Mucosa of stomach (tissue), 1 donor: ENCODE data around the gene SLC12A8.

ENCODE experiments used
- H3K27me3 ChIP-seq: one replicate; pipeline ENCODE4 v1.7.0; 2013; ENCODE audit warnings: mild to moderate bottlenecking, low read length; ENCODE audit not compliant: control insufficient read depth, insufficient read depth
- H3K36me3 ChIP-seq: one replicate; pipeline ENCODE4 v1.7.0; 2013; ENCODE audit warnings: low read length; ENCODE audit not compliant: control insufficient read depth, insufficient read depth
- H3K4me1 ChIP-seq: one replicate; pipeline ENCODE4 v1.7.0; 2013; ENCODE audit warnings: mild to moderate bottlenecking, low read length; ENCODE audit not compliant: control insufficient read depth, insufficient read depth
- H3K4me3 ChIP-seq: one replicate; pipeline ENCODE4 v1.7.0; 2013; ENCODE audit warnings: low read length
- H3K9ac ChIP-seq: one replicate; pipeline ENCODE4 v1.7.0; 2013; ENCODE audit warnings: mild to moderate bottlenecking, low read length, moderate library complexity
- H3K9me3 ChIP-seq: one replicate; pipeline ENCODE4 v1.7.0; 2013; ENCODE audit warnings: mild to moderate bottlenecking, low read length, moderate library complexity; ENCODE audit not compliant: control insufficient read depth
- donor health status: Pancreatic carcinoma.

The SLC12A8 gene

GRCh38 chr3:125048282-125048681, 164.3 kb downstream of the SLC12A8 start:
- H3K36me3 ChIP-seq: no peaks in the 10 kb centered on the region
- H3K27me3 ChIP-seq: no peaks in the 10 kb centered on the region
- H3K9me3 ChIP-seq: no peaks in the 10 kb centered on the region
- no peak overlapping the region for H3K9ac ChIP-seq
- H3K4me3 ChIP-seq: no peak overlapping the region
- peaks cover 12% of the 10 kb centered on the region for H3K4me1 ChIP-seq

GRCh38 chr3:125045965-125046364, 166.6 kb downstream of the SLC12A8 start:
- Histone ChIP-seq H3K4me1 (peaks cover 13% of the 10 kb centered on the region), H3K27me3 (no peaks in the 10 kb centered on the region), H3K9me3 (no peaks in the 10 kb centered on the region), H3K9ac (no peak overlapping the region), H3K36me3 (no peaks in the 10 kb centered on the region), H3K4me3 (no peak overlapping the region)

- Histone ChIP-seq H3K4me3 (no peak overlapping the region), H3K27me3 (no peaks in the 10 kb centered on the region), H3K9me3 (no peaks in the 10 kb centered on the region), H3K36me3 (no peaks in the 10 kb centered on the region), H3K9ac (no peak overlapping the region), H3K4me1 (peaks cover 13% of the 10 kb centered on the region)
Measured at GRCh38 chr3:125045194-125045593, 167.4 kb downstream of the SLC12A8 start.

- Histone ChIP-seq H3K4me3 (peak overlapping the region; percentile 2), H3K27me3 (no peaks in the 10 kb centered on the region), H3K9ac (peak overlapping the region; percentile 11), H3K36me3 (no peaks in the 10 kb centered on the region), H3K9me3 (no peaks in the 10 kb centered on the region), H3K4me1 (peaks cover 13% of the 10 kb centered on the region)
Measured at GRCh38 chr3:125043599-125044151, 168.9 kb downstream of the SLC12A8 start.

GRCh38 chr3:125042725-125043406, 169.7 kb downstream of the SLC12A8 start:
- peak overlapping the region; percentile 2 for H3K4me3 ChIP-seq
- peak overlapping the region; percentile 11 for H3K9ac ChIP-seq
- no peaks in the 10 kb centered on the region for H3K27me3 ChIP-seq
- H3K36me3 ChIP-seq: no peaks in the 10 kb centered on the region
- peaks cover 13% of the 10 kb centered on the region for H3K4me1 ChIP-seq
- no peaks in the 10 kb centered on the region for H3K9me3 ChIP-seq

GRCh38 chr3:125039131-125040100, 173.1 kb downstream of the SLC12A8 start:
- Histone ChIP-seq H3K36me3 (no peaks in the 10 kb centered on the region), H3K27me3 (no peaks in the 10 kb centered on the region), H3K4me1 (peaks cover 13% of the 10 kb centered on the region), H3K9me3 (no peaks in the 10 kb centered on the region), H3K9ac (no peak overlapping the region), H3K4me3 (no peak overlapping the region)

- Histone ChIP-seq H3K9me3 (no peaks in the 10 kb centered on the region), H3K27me3 (no peaks in the 10 kb centered on the region), H3K4me3 (no peak overlapping the region), H3K4me1 (no peaks in the 10 kb centered on the region), H3K9ac (no peak overlapping the region), H3K36me3 (no peaks in the 10 kb centered on the region)
Measured at GRCh38 chr3:125037498-125038150, 174.9 kb downstream of the SLC12A8 start.

- no peak overlapping the region for H3K4me3 ChIP-seq
- no peaks in the 10 kb centered on the region for H3K27me3 ChIP-seq
- no peak overlapping the region for H3K9ac ChIP-seq
- H3K9me3 ChIP-seq: no peaks in the 10 kb centered on the region
- H3K4me1 ChIP-seq: no peaks in the 10 kb centered on the region
- no peaks in the 10 kb centered on the region for H3K36me3 ChIP-seq
Measured at GRCh38 chr3:125035217-125035616, 177.3 kb downstream of the SLC12A8 start.

- H3K9ac ChIP-seq: no peak overlapping the region
- H3K4me3 ChIP-seq: no peak overlapping the region
- no peaks in the 10 kb centered on the region for H3K27me3 ChIP-seq
- H3K36me3 ChIP-seq: no peaks in the 10 kb centered on the region
- H3K9me3 ChIP-seq: no peaks in the 10 kb centered on the region
- H3K4me1 ChIP-seq: no peaks in the 10 kb centered on the region
Measured at GRCh38 chr3:125033616-125034015, 178.9 kb downstream of the SLC12A8 start.

GRCh38 chr3:125033135-125033534, 179.4 kb downstream of the SLC12A8 start:
- no peak overlapping the region for H3K9ac ChIP-seq
- no peaks in the 10 kb centered on the region for H3K27me3 ChIP-seq
- no peaks in the 10 kb centered on the region for H3K9me3 ChIP-seq
- H3K4me3 ChIP-seq: no peak overlapping the region
- H3K4me1 ChIP-seq: no peaks in the 10 kb centered on the region
- no peaks in the 10 kb centered on the region for H3K36me3 ChIP-seq

GRCh38 chr3:125032683-125033082, 179.9 kb downstream of the SLC12A8 start:
- H3K27me3 ChIP-seq: no peaks in the 10 kb centered on the region
- H3K4me3 ChIP-seq: no peak overlapping the region
- no peaks in the 10 kb centered on the region for H3K4me1 ChIP-seq

More at GRCh38 chr3:125032683-125033082, 179.9 kb downstream of the SLC12A8 start:
- no peaks in the 10 kb centered on the region for H3K36me3 ChIP-seq
- no peak overlapping the region for H3K9ac ChIP-seq
- no peaks in the 10 kb centered on the region for H3K9me3 ChIP-seq
